ENCODE measurements around the gene TPRG1. TPM values are rescaled to one million over a fixed set of nuclear protein-coding genes. Genes with fewer than 3 reads are reported as not detected.

Gene TPRG1
- total and polyA plus RNA-seq, 7 donors: 0.78 to 24.5 (median 9.9) TPM

DNA sequence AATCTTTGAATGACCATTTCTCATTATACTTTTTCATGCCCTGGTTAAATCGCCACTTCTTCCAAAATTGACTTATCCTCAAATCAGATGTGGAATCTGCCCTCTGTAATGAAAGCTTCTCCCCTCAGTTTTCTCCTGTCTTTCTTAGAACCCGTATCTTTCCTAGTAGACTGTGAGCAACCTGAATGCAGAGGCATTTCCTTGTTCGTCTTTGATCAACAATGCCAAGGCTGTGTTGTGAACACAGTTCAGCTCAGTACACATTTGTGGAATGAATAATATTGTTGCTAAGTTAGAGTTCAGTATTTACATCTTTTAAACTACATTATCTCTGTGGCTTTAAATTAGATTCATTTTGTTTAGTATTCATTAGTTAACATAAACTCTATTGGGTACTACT, 123.3 kb downstream of the TPRG1 start:
- H3K27ac ChIP-seq: no peak overlapping the region
- DNase-seq: no peak
- no peaks in the 10 kb centered on the region for H3K27me3 ChIP-seq (ENCODE audit: insufficient read depth in 3 of 3, low read length in 2 of 3)
- ATAC-seq: no peak
- no peak overlapping the region for H3K4me3 ChIP-seq
- H3K36me3 ChIP-seq (ENCODE audit: insufficient read depth in 1 of 2, low read depth in 1 of 2): no peaks in the 10 kb centered on the region
- intact Hi-C loops (cut with DNase I): no loop called here
- TF ChIP-seq, protein P1, sequence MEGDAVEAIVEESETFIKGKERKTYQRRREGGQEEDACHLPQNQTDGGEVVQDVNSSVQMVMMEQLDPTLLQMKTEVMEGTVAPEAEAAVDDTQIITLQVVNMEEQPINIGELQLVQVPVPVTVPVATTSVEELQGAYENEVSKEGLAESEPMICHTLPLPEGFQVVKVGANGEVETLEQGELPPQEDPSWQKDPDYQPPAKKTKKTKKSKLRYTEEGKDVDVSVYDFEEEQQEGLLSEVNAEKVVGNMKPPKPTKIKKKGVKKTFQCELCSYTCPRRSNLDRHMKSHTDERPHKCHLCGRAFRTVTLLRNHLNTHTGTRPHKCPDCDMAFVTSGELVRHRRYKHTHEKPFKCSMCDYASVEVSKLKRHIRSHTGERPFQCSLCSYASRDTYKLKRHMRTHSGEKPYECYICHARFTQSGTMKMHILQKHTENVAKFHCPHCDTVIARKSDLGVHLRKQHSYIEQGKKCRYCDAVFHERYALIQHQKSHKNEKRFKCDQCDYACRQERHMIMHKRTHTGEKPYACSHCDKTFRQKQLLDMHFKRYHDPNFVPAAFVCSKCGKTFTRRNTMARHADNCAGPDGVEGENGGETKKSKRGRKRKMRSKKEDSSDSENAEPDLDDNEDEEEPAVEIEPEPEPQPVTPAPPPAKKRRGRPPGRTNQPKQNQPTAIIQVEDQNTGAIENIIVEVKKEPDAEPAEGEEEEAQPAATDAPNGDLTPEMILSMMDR (IDR thresholded peaks at IDR 0.05): no peak
- WGBS, 3 donors: 90 to 93% (median 90%) methylated on average over 3 of the region's 3 CpGs
- no peaks in the 10 kb centered on the region for H3K9me3 ChIP-seq
- no peaks in the 10 kb centered on the region for H3K4me1 ChIP-seq

DNA sequence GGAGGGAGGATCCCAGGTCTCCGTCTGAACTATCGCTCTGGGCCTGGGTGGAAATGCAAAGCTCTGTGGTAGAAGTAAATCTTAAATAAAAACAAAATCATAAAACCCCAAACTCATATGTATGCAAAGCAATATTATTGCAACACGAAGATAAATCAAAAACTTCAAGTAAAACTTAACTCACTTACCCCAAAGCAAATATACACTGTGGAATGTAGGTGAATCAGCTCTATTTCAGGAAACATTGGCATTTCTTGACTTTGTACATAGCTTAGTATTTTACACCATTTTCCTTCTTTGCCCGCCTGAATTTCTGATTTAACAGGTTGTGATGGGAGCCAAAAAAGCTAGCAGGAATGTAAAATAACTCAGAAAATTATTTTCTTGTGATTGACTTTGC, 126.2 kb downstream of the TPRG1 start:
- Histone ChIP-seq H3K9me3 (no peaks in the 10 kb centered on the region), H3K27me3 (ENCODE audit: insufficient read depth in 3 of 3, low read length in 2 of 3) (no peaks in the 10 kb centered on the region), H3K36me3 (ENCODE audit: insufficient read depth in 1 of 2, low read depth in 1 of 2) (no peaks in the 10 kb centered on the region), H3K27ac (no peak overlapping the region), H3K4me3 (no peak overlapping the region), H3K4me1 (no peaks in the 10 kb centered on the region)
- 90 to 93% (median 91%) methylated on average over 4 of the region's 4 CpGs for WGBS, 3 donors
- no peak for ATAC-seq
- DNase-seq: no peak
- intact Hi-C loops (cut with DNase I): no loop called here
- TF ChIP-seq, protein P1 (IDR thresholded peaks at IDR 0.05): no peak

DNA sequence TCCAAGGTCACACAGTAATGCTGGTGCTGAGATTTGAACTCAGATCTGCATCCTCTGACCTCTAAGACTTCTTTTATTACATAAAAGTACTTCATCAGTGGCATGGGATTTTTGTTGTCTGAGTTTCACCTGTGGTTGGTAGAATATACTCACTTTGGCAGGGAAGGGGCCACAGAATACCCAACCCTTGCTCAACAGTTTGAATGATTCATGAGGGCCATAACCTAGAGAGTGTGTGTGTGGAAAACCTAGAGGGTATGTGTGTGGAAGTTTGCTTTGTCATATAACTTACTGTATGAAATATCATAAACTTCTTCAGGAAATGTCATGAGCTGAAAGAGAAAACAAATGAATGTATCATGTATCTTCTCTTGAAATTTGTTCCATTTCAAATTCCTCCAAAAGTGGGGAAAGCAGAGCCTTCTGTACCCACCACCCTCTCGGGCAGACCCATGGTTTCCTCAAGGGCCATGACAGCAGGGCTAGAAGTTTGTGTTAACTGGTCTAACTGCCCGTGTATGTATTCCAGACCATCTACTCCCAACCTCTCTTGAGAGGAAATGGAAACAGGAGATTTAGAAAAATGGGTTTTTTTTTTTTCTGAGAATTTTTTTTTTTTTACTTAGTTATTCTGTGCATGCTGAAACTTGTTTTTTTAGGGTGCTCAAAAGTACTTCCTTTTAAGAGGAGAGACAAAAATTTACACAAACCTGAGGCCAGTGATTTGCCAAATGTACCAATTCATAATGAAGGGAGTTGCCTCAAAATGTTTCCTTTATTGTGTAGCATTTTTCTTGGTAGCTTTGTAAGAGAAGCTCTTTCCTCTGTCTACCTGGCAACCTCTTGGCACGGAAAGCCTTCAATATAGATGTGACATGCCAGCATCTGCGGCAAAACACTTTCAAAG, 127.0 kb downstream of the TPRG1 start:
- H3K27me3 ChIP-seq (ENCODE audit: insufficient read depth in 3 of 3, low read length in 2 of 3): no peaks in the 10 kb centered on the region
- intact Hi-C loops (cut with DNase I): no loop called here
- WGBS, 3 donors: 87 to 90% (median 89%) methylated on average over 4 of the region's 4 CpGs
- peaks cover 3% of the 10 kb centered on the region for H3K4me1 ChIP-seq
- H3K9me3 ChIP-seq: no peaks in the 10 kb centered on the region
- H3K36me3 ChIP-seq (ENCODE audit: insufficient read depth in 1 of 2, low read depth in 1 of 2): no peaks in the 10 kb centered on the region
- no peak overlapping the region for H3K27ac ChIP-seq
- TF ChIP-seq, protein P1 (IDR thresholded peaks at IDR 0.05): no peak
- ATAC-seq (no peak), DNase-seq (no peak)
- H3K4me3 ChIP-seq: no peak overlapping the region

DNA sequence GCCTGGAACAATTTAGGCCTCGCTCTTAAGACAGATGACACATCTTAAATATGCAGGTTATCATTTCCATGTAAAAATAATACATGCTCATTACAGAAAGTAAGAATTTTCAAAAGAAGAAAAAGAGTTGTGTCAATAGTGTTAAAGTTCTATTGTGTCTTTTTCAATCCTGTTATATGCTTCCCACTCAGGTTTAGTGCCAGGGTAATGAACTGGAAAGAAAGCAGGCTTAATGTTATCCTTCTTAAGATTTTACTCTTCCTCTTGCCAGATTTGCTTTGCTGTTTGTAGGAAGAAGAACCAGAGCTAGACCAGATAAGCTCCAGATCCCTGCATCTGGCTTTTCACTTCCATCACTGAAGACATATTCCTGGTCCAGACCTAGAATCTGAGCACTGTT, 128.6 kb downstream of the TPRG1 start:
- 94 to 100% (median 98%) methylated on average over 1 of the region's 1 CpG for WGBS, 3 donors

More for the DNA sequence above, 128.6 kb downstream of the TPRG1 start:
- H3K9me3 ChIP-seq: no peaks in the 10 kb centered on the region
- intact Hi-C loops (cut with DNase I): no loop called here
- peaks cover 12% of the 10 kb centered on the region for H3K4me1 ChIP-seq
- no peak overlapping the region for H3K27ac ChIP-seq
- TF ChIP-seq, protein P1 (IDR thresholded peaks at IDR 0.05): no peak
- no peaks in the 10 kb centered on the region for H3K27me3 ChIP-seq (ENCODE audit: insufficient read depth in 3 of 3, low read length in 2 of 3)
- ATAC-seq: no peak
- no peaks in the 10 kb centered on the region for H3K36me3 ChIP-seq (ENCODE audit: insufficient read depth in 1 of 2, low read depth in 1 of 2)
- H3K4me3 ChIP-seq: no peak overlapping the region
- no peak for DNase-seq
